22Rv1 (cell line): Measurements from ENCODE around the gene MMP28.

Experiments used
- CTCF ChIP-seq: fragments of 450-650 bp; IDR thresholded peaks from 2 replicates; pipeline ENCODE4 v1.5.1; 2017; ENCODE audit warnings: mild to moderate bottlenecking
- ZFX ChIP-seq: fragments of 450-650 bp; IDR thresholded peaks from 2 replicates; pipeline ENCODE4 v1.6.1; 2017; ENCODE audit warnings: antibody characterized with exemption, borderline replicate concordance

GRCh38 chr17:35825206-35825605 lies 29.8 kb upstream of the MMP28 start:
- TF ChIP-seq CTCF (no peak), ZFX (no peak)
